ENCODE results near the gene NID1.

The NID1 gene

GRCh38 chr1:236033336-236033735 is 31.6 kb downstream of the NID1 start:
- TF ChIP-seq RAD21 (IDR thresholded peaks at IDR 0.05; ENCODE audit: low read depth) (no peak), TCF12 (IDR thresholded peaks at IDR 0.05; ENCODE audit: low read depth) (no peak)

DNA sequence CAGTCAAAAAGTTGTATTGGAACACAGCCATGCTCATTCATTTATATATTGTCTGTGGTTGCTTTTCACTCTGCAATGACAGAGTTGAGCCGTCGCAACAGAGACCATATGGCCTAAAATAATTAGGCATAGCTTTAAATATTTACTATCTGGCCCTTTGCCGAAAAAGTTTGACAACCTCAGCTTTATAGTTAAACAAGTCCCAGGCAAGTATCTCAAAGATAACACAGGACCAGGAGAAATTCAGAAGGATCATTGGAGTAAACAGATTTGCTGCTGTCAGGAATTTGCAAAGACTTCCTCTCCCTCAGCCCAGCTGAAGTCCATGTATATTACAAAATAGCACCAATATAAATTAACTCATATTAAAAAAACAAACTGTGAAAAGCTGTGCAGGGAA is 34.4 kb downstream of the NID1 start:
- no peak for TF ChIP-seq NFIC (IDR thresholded peaks at IDR 0.05)

GRCh38 chr1:236029428-236029940 is 35.4 kb downstream of the NID1 start:
- no peak for TF ChIP-seq NFIC (IDR thresholded peaks at IDR 0.05)
- TF ChIP-seq ZBTB7A (IDR thresholded peaks at IDR 0.05; ENCODE audit: low read depth): no peak
- TF ChIP-seq TAF1 (IDR thresholded peaks at IDR 0.05; ENCODE audit: low read depth): no peak
- no peak for TF ChIP-seq MAX (IDR thresholded peaks at IDR 0.05)
- TF ChIP-seq FOXM1 (IDR thresholded peaks at IDR 0.05; ENCODE audit: borderline replicate concordance, low read depth): no peak
- TF ChIP-seq USF1 (IDR thresholded peaks at IDR 0.05): no peak
- TF ChIP-seq CREB1 (IDR thresholded peaks at IDR 0.05; ENCODE audit: low read depth): no peak
- TF ChIP-seq TEAD4 (IDR thresholded peaks at IDR 0.05): no peak
- TF ChIP-seq RAD21 (IDR thresholded peaks at IDR 0.05; ENCODE audit: low read depth): no peak
- TF ChIP-seq TCF12 (IDR thresholded peaks at IDR 0.05; ENCODE audit: low read depth): no peak
- TF ChIP-seq, protein P1, sequence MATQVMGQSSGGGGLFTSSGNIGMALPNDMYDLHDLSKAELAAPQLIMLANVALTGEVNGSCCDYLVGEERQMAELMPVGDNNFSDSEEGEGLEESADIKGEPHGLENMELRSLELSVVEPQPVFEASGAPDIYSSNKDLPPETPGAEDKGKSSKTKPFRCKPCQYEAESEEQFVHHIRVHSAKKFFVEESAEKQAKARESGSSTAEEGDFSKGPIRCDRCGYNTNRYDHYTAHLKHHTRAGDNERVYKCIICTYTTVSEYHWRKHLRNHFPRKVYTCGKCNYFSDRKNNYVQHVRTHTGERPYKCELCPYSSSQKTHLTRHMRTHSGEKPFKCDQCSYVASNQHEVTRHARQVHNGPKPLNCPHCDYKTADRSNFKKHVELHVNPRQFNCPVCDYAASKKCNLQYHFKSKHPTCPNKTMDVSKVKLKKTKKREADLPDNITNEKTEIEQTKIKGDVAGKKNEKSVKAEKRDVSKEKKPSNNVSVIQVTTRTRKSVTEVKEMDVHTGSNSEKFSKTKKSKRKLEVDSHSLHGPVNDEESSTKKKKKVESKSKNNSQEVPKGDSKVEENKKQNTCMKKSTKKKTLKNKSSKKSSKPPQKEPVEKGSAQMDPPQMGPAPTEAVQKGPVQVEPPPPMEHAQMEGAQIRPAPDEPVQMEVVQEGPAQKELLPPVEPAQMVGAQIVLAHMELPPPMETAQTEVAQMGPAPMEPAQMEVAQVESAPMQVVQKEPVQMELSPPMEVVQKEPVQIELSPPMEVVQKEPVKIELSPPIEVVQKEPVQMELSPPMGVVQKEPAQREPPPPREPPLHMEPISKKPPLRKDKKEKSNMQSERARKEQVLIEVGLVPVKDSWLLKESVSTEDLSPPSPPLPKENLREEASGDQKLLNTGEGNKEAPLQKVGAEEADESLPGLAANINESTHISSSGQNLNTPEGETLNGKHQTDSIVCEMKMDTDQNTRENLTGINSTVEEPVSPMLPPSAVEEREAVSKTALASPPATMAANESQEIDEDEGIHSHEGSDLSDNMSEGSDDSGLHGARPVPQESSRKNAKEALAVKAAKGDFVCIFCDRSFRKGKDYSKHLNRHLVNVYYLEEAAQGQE (IDR thresholded peaks at IDR 0.05; ENCODE audit: low read depth): no peak
- no peak for TF ChIP-seq CEBPB (IDR thresholded peaks at IDR 0.05)

DNA sequence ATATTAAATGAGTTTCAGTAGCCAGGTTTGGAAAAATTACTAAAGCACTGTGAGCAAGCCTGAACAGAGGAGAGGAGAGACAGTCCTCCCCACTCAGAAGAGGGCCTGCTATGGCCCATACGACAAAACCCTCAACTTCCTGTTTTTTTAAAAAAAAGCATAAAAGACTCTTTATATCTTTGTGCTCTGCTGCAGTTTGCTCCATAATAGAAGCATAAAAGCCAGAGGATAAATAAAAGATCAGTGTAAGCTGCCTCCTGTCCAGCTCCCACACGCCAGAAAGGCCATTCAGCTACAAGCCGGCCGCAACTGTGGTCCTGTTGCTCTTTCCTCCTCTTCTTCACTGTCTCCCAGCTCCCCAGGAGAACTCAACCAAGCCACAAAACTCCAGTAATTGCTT is 37.8 kb downstream of the NID1 start:
- no peak for TF ChIP-seq TAF1 (IDR thresholded peaks at IDR 0.05; ENCODE audit: low read depth)
- no peak for TF ChIP-seq TEAD4 (IDR thresholded peaks at IDR 0.05)
- no peak for TF ChIP-seq ZBTB7A (IDR thresholded peaks at IDR 0.05; ENCODE audit: low read depth)
- TF ChIP-seq, protein P1 (IDR thresholded peaks at IDR 0.05; ENCODE audit: low read depth): no peak
- no peak for TF ChIP-seq FOXM1 (IDR thresholded peaks at IDR 0.05; ENCODE audit: borderline replicate concordance, low read depth)
- no peak for TF ChIP-seq EGR1 (IDR thresholded peaks at IDR 0.05)
- no peak for TF ChIP-seq YY1 (IDR thresholded peaks at IDR 0.05; ENCODE audit: low read depth)
- no peak for TF ChIP-seq RAD21 (IDR thresholded peaks at IDR 0.05; ENCODE audit: low read depth)

- no peak for TF ChIP-seq MAX (IDR thresholded peaks at IDR 0.05)
Measured at GRCh38 chr1:236025836-236026235, 39.1 kb downstream of the NID1 start.

GRCh38 chr1:236024641-236025040 is 40.2 kb downstream of the NID1 start:
- no peak for TF ChIP-seq YY1 (IDR thresholded peaks at IDR 0.05; ENCODE audit: low read depth)
- no peak for TF ChIP-seq MAX (IDR thresholded peaks at IDR 0.05)
- no peak for TF ChIP-seq EP300 (IDR thresholded peaks at IDR 0.05; ENCODE audit: borderline replicate concordance)
- TF ChIP-seq CEBPB (IDR thresholded peaks at IDR 0.05): no peak
- no peak for TF ChIP-seq FOXM1 (IDR thresholded peaks at IDR 0.05; ENCODE audit: borderline replicate concordance, low read depth)
- no peak for TF ChIP-seq NFIC (IDR thresholded peaks at IDR 0.05)
- TF ChIP-seq USF1 (IDR thresholded peaks at IDR 0.05): no peak

GRCh38 chr1:236023926-236024565 is 40.8 kb downstream of the NID1 start:
- no peak for TF ChIP-seq NFIC (IDR thresholded peaks at IDR 0.05)
- no peak for TF ChIP-seq EP300 (IDR thresholded peaks at IDR 0.05; ENCODE audit: borderline replicate concordance)
- no peak for TF ChIP-seq CREB1 (IDR thresholded peaks at IDR 0.05; ENCODE audit: low read depth)
- no peak for TF ChIP-seq ZBTB7A (IDR thresholded peaks at IDR 0.05; ENCODE audit: low read depth)
- no peak for TF ChIP-seq MAX (IDR thresholded peaks at IDR 0.05)
- no peak for TF ChIP-seq FOXM1 (IDR thresholded peaks at IDR 0.05; ENCODE audit: borderline replicate concordance, low read depth)
- TF ChIP-seq YY1 (IDR thresholded peaks at IDR 0.05; ENCODE audit: low read depth): no peak
- no peak for TF ChIP-seq TAF1 (IDR thresholded peaks at IDR 0.05; ENCODE audit: low read depth)
- TF ChIP-seq, protein P1 (IDR thresholded peaks at IDR 0.05; ENCODE audit: low read depth): no peak
- no peak for TF ChIP-seq CEBPB (IDR thresholded peaks at IDR 0.05)
- TF ChIP-seq RAD21 (IDR thresholded peaks at IDR 0.05; ENCODE audit: low read depth): no peak
